ENCODE data around the gene ZNF594. TPM values are rescaled to one million over a fixed set of nuclear protein-coding genes. Genes with fewer than 3 reads are reported as not detected.
"Not testable (repeated sequence)": the region's sequence is repeated elsewhere in the genome, so short reads cannot be mapped to it uniquely, and the experiment has no call there.

The ZNF594 gene
- total and polyA plus RNA-seq, 2 of the 13 experiments (the other 11 are each of a cell fraction or from before 2014, with no cell fraction given), result 2.9 to 9.6 TPM

- H3K79me2 ChIP-seq (ENCODE audit: insufficient read depth, low read length); FAIRE-seq; H2AFZ ChIP-seq (ENCODE audit: low read length); DNase-seq (ENCODE audit: low spot score); POLR2A ChIA-PET; H4K20me1 ChIP-seq (ENCODE audit: insufficient read depth, low read length); BruUV-seq (replicated peaks); H3K27me3 ChIP-seq (ENCODE audit: control insufficient read depth in 1 of 2, insufficient read depth in 2 of 2, low read length in 2 of 2); H3K9me3 ChIP-seq (ENCODE audit: low read length); H3K36me3 ChIP-seq (replicated peaks in 1 of 2; ENCODE audit: control insufficient read depth in 1 of 2, insufficient read depth in 2 of 2, low read length in 2 of 2); H3K4me2 ChIP-seq (ENCODE audit: low read depth, low read length); in situ Hi-C loops (cut with HindIII; ENCODE audit: extremely low pct_ligation_motif_present, low pct_unique_long_range_greater_than_20kb); intact Hi-C loops (cut with micrococcal nuclease; ENCODE audit: unreplicated experiment); H3K4me3 ChIP-seq (replicated peaks in 1 of 3; ENCODE audit: insufficient read depth in 1 of 3, low read depth in 2 of 3, low read length in 3 of 3); H3K9ac ChIP-seq (ENCODE audit: insufficient read depth, low read depth, low read length); H3K27ac ChIP-seq (ENCODE audit: extremely low read length, insufficient read depth, low read length); CTCF ChIA-PET (ENCODE audit: low intra/inter-chr PET ratio, low total read pairs); ATAC-seq: not testable (repeated sequence)
- peaks cover 12% of the 10 kb centered on the region for H3K4me1 ChIP-seq (ENCODE audit: insufficient read depth, low read length)
- WGBS (ENCODE audit: low lambda C conversion rate), result 81% methylated on average over 12 of the region's 12 CpGs
Measured at GRCh38 chr17:5221912-5222311, 30.2 kb upstream of the ZNF594 start.

- H3K4me2 ChIP-seq (ENCODE audit: low read depth, low read length), result no peak overlapping the region
- peaks cover 12% of the 10 kb centered on the region for H3K4me1 ChIP-seq (ENCODE audit: insufficient read depth, low read length)
- ChIA-PET CTCF (ENCODE audit: low intra/inter-chr PET ratio, low total read pairs) (no interaction called here), POLR2A (no interaction called here)
- no TSS peak for BruUV-seq (replicated peaks)
- ATAC-seq (no peak), DNase-seq (ENCODE audit: low spot score) (no peak), FAIRE-seq (no peak)
- peaks cover 0 to 2% of the 10 kb centered on the region in 2 experiments; a peak in 2 of 5 replicates for H3K27me3 ChIP-seq (ENCODE audit: control insufficient read depth in 1 of 2, insufficient read depth in 2 of 2, low read length in 2 of 2)
- no peak overlapping the region for H2AFZ ChIP-seq (ENCODE audit: low read length)
- WGBS (ENCODE audit: low lambda C conversion rate), result 94% methylated on average over 5 of the region's 5 CpGs
- H3K79me2 ChIP-seq (ENCODE audit: insufficient read depth, low read length), result no peaks in the 10 kb centered on the region
- H3K9me3 ChIP-seq (ENCODE audit: low read length), result no peaks in the 10 kb centered on the region
- no peak overlapping the region for H3K27ac ChIP-seq (ENCODE audit: extremely low read length, insufficient read depth, low read length)
- no peak for TF ChIP-seq HOXA5 (CRISPR knock-in tag; IDR thresholded peaks at IDR 0.05)
- no peak overlapping the region for H3K9ac ChIP-seq (ENCODE audit: insufficient read depth, low read depth, low read length)
- H3K4me3 ChIP-seq (replicated peaks in 1 of 3; ENCODE audit: insufficient read depth in 1 of 3, low read depth in 2 of 3, low read length in 3 of 3), result no peak overlapping the region
- intact Hi-C loops (cut with micrococcal nuclease; ENCODE audit: unreplicated experiment), result no loop called here
- in situ Hi-C loops (cut with HindIII; ENCODE audit: extremely low pct_ligation_motif_present, low pct_unique_long_range_greater_than_20kb), result no loop called here
- H3K36me3 ChIP-seq (replicated peaks in 1 of 2; ENCODE audit: control insufficient read depth in 1 of 2, insufficient read depth in 2 of 2, low read length in 2 of 2), result no peaks in the 10 kb centered on the region
- no peaks in the 10 kb centered on the region for H4K20me1 ChIP-seq (ENCODE audit: insufficient read depth, low read length)
Measured at GRCh38 chr17:5220074-5220473, 28.4 kb upstream of the ZNF594 start.

- H3K9me3 ChIP-seq (ENCODE audit: low read length), result no peaks in the 10 kb centered on the region
- H3K27ac ChIP-seq (ENCODE audit: extremely low read length, insufficient read depth, low read length), result no peak overlapping the region
- intact Hi-C loops (cut with micrococcal nuclease; ENCODE audit: unreplicated experiment) (no loop called here), in situ Hi-C loops (cut with HindIII; ENCODE audit: extremely low pct_ligation_motif_present, low pct_unique_long_range_greater_than_20kb) (no loop called here)
- WGBS (ENCODE audit: low lambda C conversion rate), result 52% methylated on average over 6 of the region's 6 CpGs
- no peak overlapping the region for H3K4me3 ChIP-seq (replicated peaks in 1 of 3; ENCODE audit: insufficient read depth in 1 of 3, low read depth in 2 of 3, low read length in 3 of 3)
- H4K20me1 ChIP-seq (ENCODE audit: insufficient read depth, low read length), result no peaks in the 10 kb centered on the region
- H3K79me2 ChIP-seq (ENCODE audit: insufficient read depth, low read length), result no peaks in the 10 kb centered on the region
- H3K36me3 ChIP-seq (replicated peaks in 1 of 2; ENCODE audit: control insufficient read depth in 1 of 2, insufficient read depth in 2 of 2, low read length in 2 of 2), result no peaks in the 10 kb centered on the region
- no TSS peak for BruUV-seq (replicated peaks)
- no peak for DNase-seq (ENCODE audit: low spot score)
- ChIA-PET POLR2A (no interaction called here), CTCF (ENCODE audit: low intra/inter-chr PET ratio, low total read pairs) (no interaction called here)
- no peak overlapping the region for H3K4me2 ChIP-seq (ENCODE audit: low read depth, low read length)
- no peak overlapping the region for H3K9ac ChIP-seq (ENCODE audit: insufficient read depth, low read depth, low read length)
- peaks cover 12% of the 10 kb centered on the region for H3K4me1 ChIP-seq (ENCODE audit: insufficient read depth, low read length)
- ATAC-seq, result no peak
- FAIRE-seq, result no peak
- H3K27me3 ChIP-seq (ENCODE audit: control insufficient read depth in 1 of 2, insufficient read depth in 2 of 2, low read length in 2 of 2), result no peaks in the 10 kb centered on the region; a peak in 1 of 5 replicates
- no peak overlapping the region for H2AFZ ChIP-seq (ENCODE audit: low read length)
- no peak for TF ChIP-seq ZNF576 (CRISPR knock-in tag; IDR thresholded peaks at IDR 0.05)
- TF ChIP-seq ZNF484 (CRISPR knock-in tag; IDR thresholded peaks at IDR 0.05; ENCODE audit: borderline replicate concordance, low read depth), result no peak
- TF ChIP-seq ZNF740 (CRISPR knock-in tag; IDR thresholded peaks at IDR 0.05), result no peak
- no peak for TF ChIP-seq IKZF1 (IDR thresholded peaks at IDR 0.05)
- TF ChIP-seq CEBPZ (IDR thresholded peaks at IDR 0.05; ENCODE audit: low read length), result no peak
- no peak for TF ChIP-seq ZNF512 (CRISPR knock-in tag; IDR thresholded peaks at IDR 0.05)
Measured at GRCh38 chr17:5219536-5219935, 27.9 kb upstream of the ZNF594 start.
